WTC11 (cell line): ENCODE results near the gene OGDH.

ENCODE experiments used
- ATF3 ChIP-seq: sonication (generic); formaldehyde crosslinking; conservative IDR thresholded peaks from 2 replicates; pipeline ENCODE4 v1.8.1; 2022; ENCODE audit warnings: mild to moderate bottlenecking, missing genetic modification reagents
- CREB1 ChIP-seq: sonication (generic); formaldehyde crosslinking; IDR thresholded peaks from 2 replicates; pipeline ENCODE4 v1.8.0; 2023; ENCODE audit warnings: mild to moderate bottlenecking, missing genetic modification reagents
- CTCF ChIP-seq: fragments of 200-600 bp; IDR thresholded peaks from 2 replicates; pipeline ENCODE4 v1.8.0; 2022; ENCODE audit warnings: antibody characterized with exemption
- RELA ChIP-seq: sonication (generic); formaldehyde crosslinking; IDR thresholded peaks from 2 replicates; pipeline ENCODE4 v1.8.1; 2022; ENCODE audit warnings: missing genetic modification reagents, mild to moderate bottlenecking, borderline replicate concordance
- SP1 ChIP-seq: sonication (generic); formaldehyde crosslinking; conservative IDR thresholded peaks from 2 replicates; pipeline ENCODE4 v1.8.1; 2022; ENCODE audit warnings: missing genetic modification reagents
- TCF7 ChIP-seq: sonication (generic); formaldehyde crosslinking; IDR thresholded peaks from 2 replicates; pipeline ENCODE4 v1.8.0; 2022; ENCODE audit warnings: mild to moderate bottlenecking, low read depth, missing genetic modification reagents, moderate library complexity
- TEAD1 ChIP-seq: sonication (generic); formaldehyde crosslinking; IDR thresholded peaks from 2 replicates; pipeline ENCODE4 v1.8.0; 2022; ENCODE audit warnings: mild to moderate bottlenecking, missing genetic modification reagents
- TEAD4 ChIP-seq: sonication (generic); formaldehyde crosslinking; IDR thresholded peaks from 2 replicates; pipeline ENCODE4 v1.8.0; 2022; ENCODE audit warnings: mild to moderate bottlenecking, missing genetic modification reagents
- ZBTB21 ChIP-seq: sonication (generic); formaldehyde crosslinking; IDR thresholded peaks from 2 replicates; pipeline ENCODE4 v1.8.1; 2023; ENCODE audit warnings: mild to moderate bottlenecking, missing genetic modification reagents, borderline replicate concordance
- ZNF138 ChIP-seq: sonication (generic); formaldehyde crosslinking; conservative IDR thresholded peaks from 2 replicates; pipeline ENCODE4 v1.8.1; 2022; ENCODE audit warnings: mild to moderate bottlenecking, moderate library complexity, missing genetic modification reagents
- ZNF317 ChIP-seq: sonication (generic); formaldehyde crosslinking; IDR thresholded peaks from 2 replicates; pipeline ENCODE4 v1.8.1; 2023; ENCODE audit warnings: low read depth, mild to moderate bottlenecking, moderate library complexity, missing genetic modification reagents, borderline replicate concordance
- TF ChIP-seq, protein P1 (sequence below): sonication (generic); formaldehyde crosslinking; IDR thresholded peaks from 2 replicates; pipeline ENCODE4 v1.8.1; 2022; ENCODE audit warnings: missing genetic modification reagents, borderline replicate concordance

DNA sequence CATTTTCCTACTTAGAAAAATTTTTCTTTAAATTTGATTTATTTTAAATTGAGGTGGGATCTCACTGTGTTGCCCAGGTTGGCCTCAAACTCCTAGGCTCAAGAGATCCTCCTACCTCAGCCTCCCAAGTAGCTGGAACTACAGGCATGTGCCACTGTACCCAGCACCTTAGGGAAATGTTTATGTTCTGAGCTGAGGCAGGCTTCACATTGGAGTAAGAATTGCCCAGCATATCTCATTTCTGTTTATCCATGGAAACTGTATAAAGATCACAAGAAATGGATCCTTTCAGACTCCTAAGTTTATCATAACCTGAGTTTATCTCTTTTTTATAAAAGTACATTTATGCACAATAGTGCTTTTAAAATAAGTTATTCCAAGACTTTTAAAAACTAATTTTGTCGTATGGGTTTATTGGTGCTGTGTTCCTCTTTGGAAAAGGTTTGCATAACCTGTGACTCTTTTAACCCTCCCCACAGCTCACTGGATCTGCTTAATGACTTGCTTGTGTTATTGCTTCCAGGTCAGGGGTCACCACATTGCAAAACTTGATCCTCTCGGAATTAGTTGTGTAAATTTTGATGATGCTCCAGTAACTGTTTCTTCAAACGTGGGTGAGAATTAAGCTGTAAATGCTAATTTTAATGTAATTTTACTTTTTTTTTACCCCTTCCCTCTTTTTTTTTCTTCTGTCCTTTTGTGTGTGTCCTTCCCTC, 40.7 kb downstream of the OGDH start:
- no peak for TF ChIP-seq CTCF
- no peak for TF ChIP-seq TCF7 (CRISPR knock-in tag)
- TF ChIP-seq ATF3 (CRISPR knock-in tag), result no peak
- TF ChIP-seq RELA (CRISPR knock-in tag), result no peak
- TF ChIP-seq, protein P1, sequence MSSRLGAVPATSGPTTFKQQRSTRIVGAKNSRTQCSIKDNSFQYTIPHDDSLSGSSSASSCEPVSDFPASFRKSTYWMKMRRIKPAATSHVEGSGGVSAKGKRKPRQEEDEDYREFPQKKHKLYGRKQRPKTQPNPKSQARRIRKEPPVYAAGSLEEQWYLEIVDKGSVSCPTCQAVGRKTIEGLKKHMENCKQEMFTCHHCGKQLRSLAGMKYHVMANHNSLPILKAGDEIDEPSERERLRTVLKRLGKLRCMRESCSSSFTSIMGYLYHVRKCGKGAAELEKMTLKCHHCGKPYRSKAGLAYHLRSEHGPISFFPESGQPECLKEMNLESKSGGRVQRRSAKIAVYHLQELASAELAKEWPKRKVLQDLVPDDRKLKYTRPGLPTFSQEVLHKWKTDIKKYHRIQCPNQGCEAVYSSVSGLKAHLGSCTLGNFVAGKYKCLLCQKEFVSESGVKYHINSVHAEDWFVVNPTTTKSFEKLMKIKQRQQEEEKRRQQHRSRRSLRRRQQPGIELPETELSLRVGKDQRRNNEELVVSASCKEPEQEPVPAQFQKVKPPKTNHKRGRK, result no peak
- TF ChIP-seq ZBTB21, result no peak
- TF ChIP-seq TEAD1 (CRISPR knock-in tag), result no peak
- no peak for TF ChIP-seq CREB1 (CRISPR knock-in tag)
- TF ChIP-seq TEAD4 (CRISPR knock-in tag), result no peak
- no peak for TF ChIP-seq ZNF317
- no peak for TF ChIP-seq ZNF138 (CRISPR knock-in tag)
- TF ChIP-seq SP1 (CRISPR knock-in tag), result no peak
